Loucy (cell line): ENCODE results near the gene CAMKMT.

Experiments
- H2AFZ ChIP-seq: fragments of 200-600 bp; sonication (generic); 2 replicates; pipeline ENCODE4 v1.6.0; 2016; ENCODE audit warnings: antibody characterized with exemption, mild to moderate bottlenecking, low read length, moderate library complexity
- H3F3A ChIP-seq: fragments of 200-600 bp; 2 replicates; pipeline ENCODE4 v1.6.0; 2016; ENCODE audit warnings: antibody characterized with exemption, low read depth, mild to moderate bottlenecking
- H3K27me3 ChIP-seq: fragments of 200-600 bp; sonication (generic); 2 replicates; pipeline ENCODE4 v1.6.1; 2014; ENCODE audit warnings: low read length, mild to moderate bottlenecking; ENCODE audit not compliant: insufficient read depth, poor library complexity, severe bottlenecking
- H3K36me3 ChIP-seq: fragments of 200-600 bp; sonication (generic); 2 replicates; pipeline ENCODE4 v1.6.1; 2016; ENCODE audit warnings: low read length; ENCODE audit not compliant: insufficient read depth
- H3K4me1 ChIP-seq: fragments of 200-600 bp; sonication (generic); 2 replicates; pipeline ENCODE4 v1.5.1; 2014; ENCODE audit warnings: low read length, mild to moderate bottlenecking; ENCODE audit not compliant: insufficient read depth, poor library complexity, severe bottlenecking
- H3K4me2 ChIP-seq: fragments of 200-600 bp; sonication (generic); 2 replicates; pipeline ENCODE4 v1.6.0; 2014; ENCODE audit warnings: antibody characterized with exemption, low read length, low read depth, mild to moderate bottlenecking; ENCODE audit not compliant: poor library complexity, severe bottlenecking
- H3K4me3 ChIP-seq: fragments of 200-600 bp; sonication (generic); 2 replicates; pipeline ENCODE4 v1.5.1; 2014; ENCODE audit warnings: low read length, mild to moderate bottlenecking, mixed read lengths; ENCODE audit not compliant: poor library complexity, severe bottlenecking
- H3K79me2 ChIP-seq: fragments of 200-600 bp; sonication (generic); 2 replicates; pipeline ENCODE4 v1.6.1; 2014; ENCODE audit warnings: low read length; ENCODE audit not compliant: insufficient read depth
- H3K9ac ChIP-seq: fragments of 200-600 bp; sonication (generic); 2 replicates; pipeline ENCODE4 v1.6.0; 2014; ENCODE audit warnings: mild to moderate bottlenecking, low read depth, low read length, moderate library complexity; ENCODE audit not compliant: poor library complexity, severe bottlenecking
- H3K9me2 ChIP-seq: fragments of 200-600 bp; sonication (generic); replicated peaks from 2 replicates; pipeline ENCODE4 v1.6.1; 2016; ENCODE audit warnings: low read depth, low read length, mixed read lengths
- H3K9me3 ChIP-seq: fragments of 200-600 bp; sonication (generic); 2 replicates; pipeline ENCODE4 v1.6.1; 2014; ENCODE audit warnings: mild to moderate bottlenecking, antibody characterized with exemption, low read length, low read depth; ENCODE audit not compliant: insufficient read depth
- H4K20me1 ChIP-seq: fragments of 200-600 bp; sonication (generic); 2 replicates; pipeline ENCODE4 v1.6.0; 2014; ENCODE audit warnings: antibody characterized with exemption, low read length, mild to moderate bottlenecking; ENCODE audit not compliant: insufficient read depth, poor library complexity, severe bottlenecking
- CTCF ChIP-seq: fragments of 200-600 bp; sonication (generic); conservative IDR thresholded peaks from 2 replicates; pipeline ENCODE4 v1.5.1; 2014; ENCODE audit warnings: mild to moderate bottlenecking, antibody characterized with exemption, low read length
- EZH2phosphoT487 ChIP-seq: fragments of 200-600 bp; IDR thresholded peaks from 2 replicates; pipeline ENCODE4 v1.6.1; 2018; ENCODE audit warnings: antibody characterized with exemption, mild to moderate bottlenecking, moderate library complexity, borderline replicate concordance

CAMKMT gene

GRCh38 chr2:44722026-44722625 lies 360.4 kb downstream of the CAMKMT start:
- Histone ChIP-seq H3K9ac (no peak overlapping the region), H3K4me3 (no peak overlapping the region), H3K4me1 (no peaks in the 10 kb centered on the region), H3K9me2 (no peaks in the 10 kb centered on the region), H3K9me3 (no peaks in the 10 kb centered on the region), H3K4me2 (no peak overlapping the region), H3K27me3 (no peaks in the 10 kb centered on the region), H4K20me1 (no peaks in the 10 kb centered on the region), H2AFZ (no peak overlapping the region), H3K36me3 (no peaks in the 10 kb centered on the region), H3K79me2 (no peaks in the 10 kb centered on the region), H3F3A (no peaks in the 10 kb centered on the region)
- TF ChIP-seq EZH2phosphoT487 (no peak), CTCF (no peak)

GRCh38 chr2:44723921-44724320 lies 362.2 kb downstream of the CAMKMT start:
- no peaks in the 10 kb centered on the region for H3F3A ChIP-seq
- H3K9me3 ChIP-seq = no peaks in the 10 kb centered on the region
- H3K4me3 ChIP-seq = no peak overlapping the region
- no peak overlapping the region for H3K9ac ChIP-seq
- no peaks in the 10 kb centered on the region for H3K36me3 ChIP-seq
- H3K27me3 ChIP-seq = no peaks in the 10 kb centered on the region
- no peaks in the 10 kb centered on the region for H3K4me1 ChIP-seq
- no peaks in the 10 kb centered on the region for H4K20me1 ChIP-seq
- TF ChIP-seq CTCF = no peak
- TF ChIP-seq EZH2phosphoT487 = no peak
- no peaks in the 10 kb centered on the region for H3K9me2 ChIP-seq
- no peak overlapping the region for H2AFZ ChIP-seq
- H3K4me2 ChIP-seq = no peak overlapping the region
- H3K79me2 ChIP-seq = no peaks in the 10 kb centered on the region

GRCh38 chr2:44730593-44730992 lies 368.8 kb downstream of the CAMKMT start:
- Histone ChIP-seq H3K4me2 (no peak overlapping the region), H3F3A (no peaks in the 10 kb centered on the region), H3K36me3 (no peaks in the 10 kb centered on the region), H3K9ac (no peak overlapping the region), H3K27me3 (no peaks in the 10 kb centered on the region), H3K79me2 (no peaks in the 10 kb centered on the region), H3K4me1 (no peaks in the 10 kb centered on the region), H3K9me3 (no peaks in the 10 kb centered on the region), H4K20me1 (no peaks in the 10 kb centered on the region), H2AFZ (no peak overlapping the region), H3K4me3 (no peak overlapping the region), H3K9me2 (no peaks in the 10 kb centered on the region)
- TF ChIP-seq CTCF (no peak), EZH2phosphoT487 (no peak)
